HL-60 (cell line): Measurements from ENCODE around the gene NMNAT3.

Experiments
- DNase-seq, 2 experiments: peaks; one replicate each; pipeline ENCODE4 v3.0.0-alpha.2; 2010 to 2020; ENCODE audit warnings: low read depth in 1 of 2, low spot score in 1 of 2
- H3K27ac ChIP-seq: fragments of 250-450 bp; sonication (Bioruptor Pico); replicated peaks from 2 replicates; pipeline ENCODE4 v1.5.1; 2020; ENCODE audit warnings: mild to moderate bottlenecking, moderate library complexity
- H3K27me3 ChIP-seq: fragments of 250-450 bp; sonication (Bioruptor Pico); 2 replicates; pipeline ENCODE4 v1.5.1; 2021; ENCODE audit warnings: mild to moderate bottlenecking, moderate library complexity; ENCODE audit not compliant: insufficient read depth, poor library complexity, severe bottlenecking
- H3K4me3 ChIP-seq: replicated peaks from 2 replicates; pipeline ENCODE4 v1.5.1; 2011; ENCODE audit warnings: mild to moderate bottlenecking, control low read depth, low read length; ENCODE audit not compliant: insufficient read depth
- CTCF ChIP-seq: IDR thresholded peaks from one replicate; pipeline ENCODE4 v1.5.1; 2011; ENCODE audit warnings: low read length, control low read depth, inconsistent platforms; ENCODE audit not compliant: insufficient read depth
- GABPA ChIP-seq: IDR thresholded peaks from 2 replicates; pipeline ENCODE4 v1.6.1; 2012; ENCODE audit warnings: low read depth
- POLR2AphosphoS5 ChIP-seq: IDR thresholded peaks from 2 replicates; pipeline ENCODE4 v1.6.1; 2012; ENCODE audit warnings: low read depth
- REST ChIP-seq: IDR thresholded peaks from 2 replicates; pipeline ENCODE4 v1.6.1; 2012; ENCODE audit warnings: low read depth; ENCODE audit not compliant: insufficient replicate concordance
- SPI1 ChIP-seq: IDR thresholded peaks from 2 replicates; pipeline ENCODE4 v1.6.1; 2012; ENCODE audit warnings: low read depth, mild to moderate bottlenecking, borderline replicate concordance

The NMNAT3 gene

GRCh38 chr3:139710212-139710611 lies 32.4 kb upstream of the NMNAT3 start:
- Histone ChIP-seq H3K27me3 (no peaks in the 10 kb centered on the region), H3K27ac (no peak overlapping the region), H3K4me3 (no peak overlapping the region)
- TF ChIP-seq SPI1, result no peak
- TF ChIP-seq REST, result no peak
- TF ChIP-seq CTCF, result no peak
- TF ChIP-seq POLR2AphosphoS5, result no peak
- no peak for TF ChIP-seq GABPA
- DNase-seq, result no peak

GRCh38 chr3:139705631-139706030 lies 27.9 kb upstream of the NMNAT3 start:
- TF ChIP-seq CTCF (no peak), POLR2AphosphoS5 (no peak), SPI1 (no peak), GABPA (no peak), REST (no peak)
- peaks cover 2% of the 10 kb centered on the region for H3K27me3 ChIP-seq
- no peak for DNase-seq
- H3K4me3 ChIP-seq, result no peak overlapping the region
- no peak overlapping the region for H3K27ac ChIP-seq

GRCh38 chr3:139696314-139696604 lies 18.5 kb upstream of the NMNAT3 start:
- H3K4me3 ChIP-seq, result no peak overlapping the region
- H3K27ac ChIP-seq, result no peak overlapping the region
- no peaks in the 10 kb centered on the region for H3K27me3 ChIP-seq
- no peak for DNase-seq
- TF ChIP-seq GABPA, result no peak
- TF ChIP-seq POLR2AphosphoS5, result no peak
- TF ChIP-seq CTCF, result no peak
- no peak for TF ChIP-seq SPI1
- TF ChIP-seq REST, result no peak
